Transverse colon (tissue), 4 donors: ENCODE measurements around the gene FOXL3.

ENCODE experiments used
- POLR2A ChIP-seq: fragments of 450-650 bp; IDR thresholded peaks from one replicate; pipeline ENCODE4 v1.6.1; 2016; ENCODE audit warnings: antibody characterized with exemption, mild to moderate bottlenecking, moderate library complexity
- POLR2AphosphoS5 ChIP-seq, 3 donors: sonication (generic); formaldehyde crosslinking; IDR thresholded peaks; one replicate each; pipeline ENCODE4 v1.6.1; 2016; ENCODE audit warnings: antibody characterized with exemption in 3 of 3
- TF ChIP-seq, protein P1 (sequence below), 5 experiments: fragments of 200-600 bp in 3 of 5; fragments of 450-650 bp in 2 of 5; sonication (generic) in 3 of 5; IDR thresholded peaks; 1 replicate in 2 of 5; 2 replicates in 3 of 5; pipeline ENCODE4 v1.5.1; 2016 to 2017; ENCODE audit warnings: antibody characterized with exemption in 5 of 5, inconsistent platforms in 3 of 5, mild to moderate bottlenecking in 2 of 5, moderate library complexity in 1 of 5

DNA sequence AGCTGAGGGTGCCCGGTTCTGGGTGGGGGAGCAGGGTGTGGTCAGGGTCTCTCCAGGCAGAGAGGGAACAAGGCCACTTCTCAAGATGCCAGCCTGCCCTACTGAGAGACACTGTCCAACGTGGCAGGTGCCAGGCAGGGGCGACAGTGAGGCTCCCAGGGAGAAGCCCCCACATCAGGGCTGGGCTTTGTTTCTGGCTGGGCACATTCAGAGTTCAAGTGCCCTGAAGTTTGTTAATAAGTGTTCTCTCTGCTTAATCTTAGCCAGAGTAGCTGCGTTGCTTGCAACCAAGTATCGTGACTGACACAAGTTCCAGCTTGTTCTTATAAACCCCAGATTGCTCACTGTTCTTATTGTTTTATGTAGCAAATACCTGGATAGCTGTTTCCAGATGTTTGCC, 21.8 kb downstream of the FOXL3 start:
- TF ChIP-seq, protein P1, sequence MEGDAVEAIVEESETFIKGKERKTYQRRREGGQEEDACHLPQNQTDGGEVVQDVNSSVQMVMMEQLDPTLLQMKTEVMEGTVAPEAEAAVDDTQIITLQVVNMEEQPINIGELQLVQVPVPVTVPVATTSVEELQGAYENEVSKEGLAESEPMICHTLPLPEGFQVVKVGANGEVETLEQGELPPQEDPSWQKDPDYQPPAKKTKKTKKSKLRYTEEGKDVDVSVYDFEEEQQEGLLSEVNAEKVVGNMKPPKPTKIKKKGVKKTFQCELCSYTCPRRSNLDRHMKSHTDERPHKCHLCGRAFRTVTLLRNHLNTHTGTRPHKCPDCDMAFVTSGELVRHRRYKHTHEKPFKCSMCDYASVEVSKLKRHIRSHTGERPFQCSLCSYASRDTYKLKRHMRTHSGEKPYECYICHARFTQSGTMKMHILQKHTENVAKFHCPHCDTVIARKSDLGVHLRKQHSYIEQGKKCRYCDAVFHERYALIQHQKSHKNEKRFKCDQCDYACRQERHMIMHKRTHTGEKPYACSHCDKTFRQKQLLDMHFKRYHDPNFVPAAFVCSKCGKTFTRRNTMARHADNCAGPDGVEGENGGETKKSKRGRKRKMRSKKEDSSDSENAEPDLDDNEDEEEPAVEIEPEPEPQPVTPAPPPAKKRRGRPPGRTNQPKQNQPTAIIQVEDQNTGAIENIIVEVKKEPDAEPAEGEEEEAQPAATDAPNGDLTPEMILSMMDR (IDR thresholded peaks at IDR 0.05), result no peak
- TF ChIP-seq POLR2A (no peak), POLR2AphosphoS5 (IDR thresholded peaks at IDR 0.05) (no peak)
